Hepatocyte (in vitro differentiated cells): Measurements from ENCODE around the gene GRPR.
"Not testable (repeated sequence)": the region's sequence is repeated elsewhere in the genome, so short reads cannot be mapped to it uniquely, and the experiment has no call there.

ENCODE experiments used
- CTCF ChIP-seq: fragments of 200-600 bp; sonication (generic); IDR thresholded peaks from 2 replicates; pipeline ENCODE4 v1.5.1; 2016; ENCODE audit warnings: antibody characterized with exemption, mild to moderate bottlenecking; ENCODE audit not compliant: poor library complexity
- EZH2 ChIP-seq: fragments of 200-600 bp; sonication (generic); IDR thresholded peaks from 2 replicates; pipeline ENCODE4 v1.6.1; 2016; ENCODE audit warnings: antibody characterized with exemption, mild to moderate bottlenecking, borderline replicate concordance

DNA sequence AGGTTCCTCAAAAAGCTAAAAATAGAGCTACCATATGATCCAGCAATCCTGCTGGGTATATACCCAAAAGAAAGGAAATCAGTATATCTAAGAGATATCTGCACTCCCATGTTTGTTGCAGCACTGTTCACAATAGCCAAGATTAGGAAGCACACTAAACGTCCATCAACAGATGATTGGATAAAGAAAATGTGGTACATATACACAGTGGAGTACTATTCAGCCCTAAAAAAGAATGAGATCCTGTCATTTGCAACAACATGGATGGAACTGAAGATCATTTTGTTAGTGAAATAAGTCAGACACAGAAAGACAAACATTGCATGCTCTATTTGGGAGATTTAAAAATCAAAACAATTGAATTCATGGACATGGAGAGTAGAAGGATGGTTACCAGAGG lies 21.7 kb downstream of the GRPR start:
- not testable (repeated sequence) for TF ChIP-seq CTCF, EZH2
